Measurements from ENCODE around the gene RNU6-8.

- no peak for TF ChIP-seq JUND (IDR thresholded peaks at IDR 0.05)
- TF ChIP-seq POLR2AphosphoS5 (IDR thresholded peaks at IDR 0.05; ENCODE audit: low read depth, low read length), result no peak
- TF ChIP-seq SIN3A (IDR thresholded peaks at IDR 0.05; ENCODE audit: low read depth), result no peak
These were observed 46.3 kb upstream of the RNU6-8 start for GRCh38 chr14:32249371-32249770.
